AG04449 (cell line): ENCODE results near the gene DEFB129.
"Not testable (repeated sequence)": the region's sequence is repeated elsewhere in the genome, so short reads cannot be mapped to it uniquely, and the experiment has no call there.

ENCODE experiments used
- CTCF ChIA-PET: fragments of 350-600 bp; formaldehyde crosslinking; extraction: SDS; loops from one replicate; lab custom pipeline; 2021; ENCODE audit warnings: antibody characterized with exemption; lab: Yijun Ruan, JAX
- POLR2A ChIA-PET: fragments of 400-600, 350-600 bp; formaldehyde crosslinking; extraction: SDS; loops from one replicate; lab custom pipeline; 2020; ENCODE audit warnings: antibody characterized with exemption, inconsistent platforms; lab: Yijun Ruan, JAX
- DNase-seq: peaks from one replicate; pipeline ENCODE4 v3.0.0-alpha.2; 2010; ENCODE audit warnings: low read depth, low spot score
- H3K4me3 ChIP-seq: 2 replicates; pipeline ENCODE4 v1.5.1; 2011; ENCODE audit warnings: low read depth, mild to moderate bottlenecking, control low read depth, low read length
- TF ChIP-seq, protein P1 (sequence below): IDR thresholded peaks from one replicate; pipeline ENCODE4 v1.5.1; 2011; ENCODE audit warnings: mild to moderate bottlenecking, moderate library complexity, low read length, control low read depth, inconsistent platforms; ENCODE audit not compliant: insufficient read depth; ENCODE audit errors: missing control alignments

DEFB129 gene

GRCh38 chr20:237929-238328, 10.9 kb downstream of the DEFB129 start:
- DNase-seq = no peak
- POLR2A ChIA-PET = no interaction called here
- CTCF ChIA-PET = interaction anchor here (0.8 kb wide), 1 partner anchor 11 kb away, joined by 3 read pairs; the partner anchor contains the start of gene DEFB129

GRCh38 chr20:242905-243304, 15.8 kb downstream of the DEFB129 start:
- CTCF ChIA-PET = interaction anchor here (1.0 kb wide), 1 partner anchor 24 kb away, joined by 3 read pairs; no protein-coding TSS in a partner anchor
- TF ChIP-seq, protein P1, sequence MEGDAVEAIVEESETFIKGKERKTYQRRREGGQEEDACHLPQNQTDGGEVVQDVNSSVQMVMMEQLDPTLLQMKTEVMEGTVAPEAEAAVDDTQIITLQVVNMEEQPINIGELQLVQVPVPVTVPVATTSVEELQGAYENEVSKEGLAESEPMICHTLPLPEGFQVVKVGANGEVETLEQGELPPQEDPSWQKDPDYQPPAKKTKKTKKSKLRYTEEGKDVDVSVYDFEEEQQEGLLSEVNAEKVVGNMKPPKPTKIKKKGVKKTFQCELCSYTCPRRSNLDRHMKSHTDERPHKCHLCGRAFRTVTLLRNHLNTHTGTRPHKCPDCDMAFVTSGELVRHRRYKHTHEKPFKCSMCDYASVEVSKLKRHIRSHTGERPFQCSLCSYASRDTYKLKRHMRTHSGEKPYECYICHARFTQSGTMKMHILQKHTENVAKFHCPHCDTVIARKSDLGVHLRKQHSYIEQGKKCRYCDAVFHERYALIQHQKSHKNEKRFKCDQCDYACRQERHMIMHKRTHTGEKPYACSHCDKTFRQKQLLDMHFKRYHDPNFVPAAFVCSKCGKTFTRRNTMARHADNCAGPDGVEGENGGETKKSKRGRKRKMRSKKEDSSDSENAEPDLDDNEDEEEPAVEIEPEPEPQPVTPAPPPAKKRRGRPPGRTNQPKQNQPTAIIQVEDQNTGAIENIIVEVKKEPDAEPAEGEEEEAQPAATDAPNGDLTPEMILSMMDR = no peak
- no peak for DNase-seq
- POLR2A ChIA-PET = no interaction called here
- no peak overlapping the region for H3K4me3 ChIP-seq

More at GRCh38 chr20:237929-238328, 10.9 kb downstream of the DEFB129 start:
- no peak overlapping the region for H3K4me3 ChIP-seq
- TF ChIP-seq, protein P1 = no peak

DNA sequence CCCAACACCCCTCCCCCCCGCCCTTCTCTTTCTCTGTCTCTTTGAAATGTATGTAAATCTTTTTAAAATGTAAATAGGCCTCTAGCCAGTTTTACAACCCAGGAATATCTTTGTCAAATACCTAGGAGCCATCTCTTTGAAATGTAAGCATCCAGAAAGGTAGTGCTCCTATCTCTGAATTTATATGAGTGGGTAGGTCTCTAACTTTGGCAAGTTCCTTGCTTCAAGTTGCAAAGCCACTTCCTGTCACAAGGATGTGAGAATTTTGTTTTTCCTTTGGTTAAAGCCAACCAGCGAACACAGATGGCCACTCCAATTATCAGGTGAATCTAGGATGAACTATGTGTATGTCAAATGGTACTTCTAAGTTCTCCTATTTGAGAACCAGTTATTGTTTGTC, 24.3 kb downstream of the DEFB129 start:
- ChIA-PET CTCF (no interaction called here), POLR2A (no interaction called here)
- TF ChIP-seq, protein P1 = no peak
- DNase-seq = no peak
- no peak overlapping the region for H3K4me3 ChIP-seq

DNA sequence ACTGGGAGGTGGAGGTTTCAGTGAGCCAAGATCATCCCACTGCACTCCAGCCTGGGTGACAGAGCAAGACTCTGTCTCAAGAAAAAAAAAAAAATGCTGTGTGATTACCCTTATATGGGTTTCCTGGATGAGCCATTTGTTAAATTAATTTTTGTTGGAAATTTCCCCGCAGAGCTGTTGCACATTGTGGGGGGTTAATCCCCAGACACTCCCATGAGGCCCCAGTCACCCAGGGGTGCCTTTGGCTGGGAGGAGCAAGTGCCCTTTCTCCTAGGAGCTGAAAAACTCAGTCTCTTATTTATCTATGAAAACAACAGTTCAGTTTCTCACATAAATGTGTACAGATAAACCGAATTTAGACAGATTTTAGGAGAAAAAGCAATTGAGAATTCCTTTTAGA, 25.7 kb downstream of the DEFB129 start:
- CTCF ChIA-PET = interaction anchor here (0.9 to 1.1 kb wide), 2 partner anchors 13 to 78 kb away, joined by 5 read pairs; no protein-coding TSS in a partner anchor
- no peak for DNase-seq
- no peak overlapping the region for H3K4me3 ChIP-seq
- POLR2A ChIA-PET = no interaction called here
- TF ChIP-seq, protein P1 = no peak

DNA sequence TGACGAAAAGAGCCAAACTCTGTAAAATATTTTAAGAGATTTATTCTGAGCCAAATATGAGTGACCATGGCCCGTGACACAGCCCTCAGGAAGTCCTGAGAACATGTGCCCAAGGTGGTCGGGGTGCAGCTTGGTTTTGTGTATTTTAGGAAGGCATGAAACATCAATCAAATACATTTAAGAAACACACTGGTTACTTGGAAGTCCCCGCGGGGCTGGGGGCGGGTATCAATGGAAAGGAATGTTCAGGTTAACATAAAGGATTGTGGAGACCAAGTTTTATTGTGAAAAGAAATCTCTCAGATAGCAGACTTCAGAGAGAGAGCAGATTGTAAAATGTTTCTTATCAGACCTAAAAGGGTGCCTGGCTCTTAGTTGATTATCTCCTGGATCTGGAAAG, 26.4 kb downstream of the DEFB129 start:
- CTCF ChIA-PET = interaction anchor here (0.9 kb wide), 1 partner anchor 13 kb away, joined by 5 read pairs; no protein-coding TSS in a partner anchor
- DNase-seq, POLR2A ChIA-PET, H3K4me3 ChIP-seq: not testable (repeated sequence)

- DNase-seq = no peak
- ChIA-PET CTCF (interaction anchor here (0.9 to 6.3 kb wide), 3 partner anchors 9 to 74 kb away, joined by 3 to 29 read pairs (median 10); no protein-coding TSS in a partner anchor), POLR2A (no interaction called here)
- TF ChIP-seq, protein P1 = no peak
- no peak within 1 kb of the TSS for H3K4me3 ChIP-seq
These were observed 30.4 kb downstream of the DEFB129 start, which contains the start of gene DEFB132 for GRCh38 chr20:257419-257818. DEFB132 (plus strand) TSS chr20:257724; CDS start chr20:257779, 55 bp downstream.
